DOHH2 (cell line): ENCODE results near the gene HECW1.

Experiments used
- CTCF ChIP-seq: fragments of 200-600 bp; sonication (generic); IDR thresholded peaks from one replicate; pipeline ENCODE4 v1.5.1; 2014; ENCODE audit warnings: antibody characterized with exemption, mild to moderate bottlenecking, low read depth, low read length; ENCODE audit not compliant: poor library complexity, severe bottlenecking
- EZH2phosphoT487 ChIP-seq: fragments of 200-600 bp; sonication (generic); IDR thresholded peaks from 2 replicates; pipeline ENCODE4 v1.6.1; 2017; ENCODE audit warnings: borderline replicate concordance, mild to moderate bottlenecking, antibody characterized with exemption, low read length, moderate library complexity, mixed read lengths

GRCh38 chr7:43242628-43243255 lies 130.3 kb downstream of the HECW1 start:
- TF ChIP-seq CTCF (no peak), EZH2phosphoT487 (no peak)
